ENCODE measurements around the gene SLMAP.

Gene SLMAP

DNA sequence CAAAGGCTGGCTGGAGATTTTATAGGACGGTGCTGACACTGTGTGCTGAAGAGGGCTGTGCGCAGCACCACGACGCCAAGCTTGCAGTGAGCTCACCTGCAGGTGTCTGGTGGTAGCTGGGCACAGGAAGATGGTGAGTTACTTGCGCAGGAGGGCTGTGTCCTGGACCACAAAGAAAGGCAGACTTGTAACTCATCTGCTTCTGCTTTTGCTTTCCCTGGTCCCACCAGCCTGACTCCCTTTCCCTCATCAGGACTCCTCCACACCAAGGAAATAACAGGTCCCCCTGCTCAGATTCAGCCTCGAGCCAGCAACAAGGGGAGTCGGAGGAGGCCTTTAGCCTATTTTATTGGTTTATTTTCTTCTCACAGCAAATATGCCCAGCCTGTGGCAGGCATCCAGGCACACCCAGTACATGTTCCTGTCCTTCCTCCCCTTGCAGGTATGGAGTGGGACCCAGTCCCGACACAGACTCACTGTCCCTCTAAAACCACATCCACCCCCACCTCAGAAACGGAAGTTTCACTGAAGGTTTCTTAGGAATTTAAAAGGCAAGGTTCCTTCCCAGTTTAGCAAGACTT lies 216.5 kb downstream of the SLMAP start:
- no peak for DNase-seq

DNA sequence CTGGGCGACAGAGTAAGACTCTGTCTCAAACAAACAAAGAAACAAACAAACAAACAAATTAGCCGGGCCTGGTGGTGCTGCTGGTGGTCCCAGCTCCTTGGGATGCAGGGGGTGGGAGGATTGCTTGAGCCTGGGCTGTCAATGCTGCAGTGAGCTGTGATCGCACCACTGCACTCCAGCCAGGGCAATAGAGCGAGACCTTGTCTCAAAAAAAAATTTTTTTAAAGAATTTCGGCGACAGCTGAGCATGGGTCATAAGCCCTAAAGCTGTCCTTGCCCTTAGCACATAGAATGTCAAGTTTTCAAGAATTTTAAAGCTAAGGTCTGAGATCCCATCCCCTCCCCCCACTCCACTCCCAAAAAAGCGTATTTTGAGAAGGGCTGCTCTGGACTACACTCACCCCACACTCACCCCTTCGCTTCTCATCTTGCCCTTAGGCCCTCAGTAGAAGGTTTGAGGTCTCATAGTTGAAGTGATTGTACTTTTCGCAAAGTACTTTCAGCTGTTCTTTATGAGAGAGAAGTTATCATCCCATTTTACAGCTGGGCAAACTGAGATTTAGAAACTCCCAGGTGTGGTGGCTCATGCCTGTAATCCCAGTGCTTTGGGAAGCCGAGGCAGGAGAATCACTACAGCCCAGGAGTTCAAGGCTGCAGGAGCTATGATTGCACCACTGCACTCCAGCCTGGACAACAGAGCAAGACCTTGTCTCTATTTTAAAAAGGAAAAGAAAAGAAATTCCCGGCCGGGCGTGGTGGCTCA lies 217.8 kb downstream of the SLMAP start:
- no peak for DNase-seq

DNA sequence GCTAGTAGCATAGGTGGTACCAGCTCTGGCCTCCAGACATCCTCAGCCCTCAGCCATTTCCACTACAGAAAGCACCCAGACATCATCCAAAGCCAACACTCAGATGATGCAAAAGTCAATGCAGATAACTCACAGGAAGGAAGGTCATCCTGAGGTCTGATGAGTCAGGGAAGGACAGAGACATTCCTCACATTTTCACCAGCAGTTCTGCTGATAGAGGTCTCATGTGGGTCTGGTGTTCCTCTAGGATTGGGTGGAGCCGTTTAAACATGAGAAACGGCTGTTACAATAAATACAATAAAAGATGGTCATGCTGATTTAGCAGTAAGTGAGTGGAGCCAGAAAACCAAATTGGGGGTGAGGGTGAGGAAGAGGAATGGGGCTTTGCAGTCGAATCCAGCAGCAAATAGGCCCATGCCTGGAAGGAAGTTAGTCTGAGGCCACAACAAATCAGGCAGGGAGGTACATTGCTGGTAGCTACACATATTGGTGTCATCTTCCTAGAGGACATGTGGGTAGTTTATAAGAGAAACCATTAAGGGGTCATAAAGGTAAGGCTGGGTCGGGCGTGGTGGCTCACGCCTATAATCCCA lies 218.8 kb downstream of the SLMAP start:
- DNase-seq = peak; percentile 95

DNA sequence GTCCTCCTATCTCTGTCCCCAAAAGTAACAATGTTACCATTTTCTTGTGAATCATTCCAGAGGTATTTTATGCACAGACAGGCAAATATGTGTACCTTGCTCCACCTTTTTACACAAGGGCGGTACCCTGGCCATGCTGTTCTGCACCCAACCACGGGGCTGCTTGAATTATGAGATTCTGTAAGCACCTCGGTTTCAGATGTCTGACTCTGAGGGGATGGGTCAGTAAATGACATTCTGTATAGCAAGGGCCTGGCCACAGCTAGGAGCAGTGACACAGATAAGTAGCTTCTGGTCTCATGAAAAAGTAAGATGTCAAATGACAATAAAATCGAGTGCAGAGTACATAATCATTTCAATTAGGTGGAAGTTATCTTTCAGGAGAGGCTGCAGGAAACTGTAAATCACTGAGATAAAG lies 221.7 kb downstream of the SLMAP start:
- no peak for DNase-seq

DNA sequence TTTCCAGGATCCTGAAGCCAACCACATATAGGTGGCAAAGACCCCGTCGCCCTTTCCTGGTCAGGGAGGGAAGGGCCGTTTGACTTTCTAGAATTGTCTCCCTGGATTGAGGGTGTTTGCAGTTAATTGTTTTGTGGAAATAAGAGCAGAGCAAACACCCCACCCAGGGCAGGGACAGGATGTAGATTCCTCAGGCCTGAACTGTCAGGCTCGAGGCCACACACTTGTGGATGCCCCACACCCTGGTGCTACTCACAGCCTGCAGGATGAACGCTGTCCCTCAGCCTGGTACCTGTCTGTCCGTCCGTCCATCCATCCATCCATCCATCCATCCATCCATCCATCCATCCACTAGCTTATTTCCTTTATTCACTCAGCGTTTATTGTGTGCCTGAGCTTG lies 222.2 kb downstream of the SLMAP start:
- DNase-seq = no peak

All from islet precursor cell (in vitro differentiated cells).